ENCODE data around the gene CLCN6. TPM values are rescaled to one million over a fixed set of nuclear protein-coding genes. Genes with fewer than 3 reads are reported as not detected.

Gene CLCN6
- total RNA-seq, 1 experiment from 2014 or later: 13.7 TPM

- Histone ChIP-seq H3K9ac (ENCODE audit: low read length) (no peak overlapping the region), H3K4me3 (replicated peaks in 1 of 2; ENCODE audit: low read depth in 1 of 2, low read length in 2 of 2) (no peak overlapping the region), H3K79me2 (ENCODE audit: insufficient read depth, low read length) (no peaks in the 10 kb centered on the region), H3K27ac (ENCODE audit: low read depth, low read length) (no peak overlapping the region; the same call in 1 of the 2 replicates), H2AFZ (ENCODE audit: low read depth, low read length, poor library complexity, severe bottlenecking) (no peak overlapping the region), H3K9me2 (ENCODE audit: insufficient read depth) (no peaks in the 10 kb centered on the region), H3K27me3 (ENCODE audit: insufficient read depth, low read length) (no peaks in the 10 kb centered on the region), H3K36me3 (ENCODE audit: control insufficient read depth in 1 of 2, insufficient read depth in 2 of 2, low read length in 2 of 2) (no peaks in the 10 kb centered on the region), H3K4me1 (ENCODE audit: control insufficient read depth in 1 of 2, insufficient read depth in 2 of 2, low read length in 2 of 2) (peaks cover 17 to 48% of the 10 kb centered on the region in 2 experiments), H3K4me2 (ENCODE audit: low read length) (peak overlapping the region; percentile 51), H3K9me3 (ENCODE audit: control insufficient read depth in 1 of 2, insufficient read depth in 1 of 2, low read depth in 1 of 2, low read length in 2 of 2) (no peaks in the 10 kb centered on the region), H4K20me1 (ENCODE audit: insufficient read depth) (no peaks in the 10 kb centered on the region)
- no TSS peak for BruUV-seq (replicated peaks)
- DNase-seq (ENCODE audit: low read depth, low spot score) (peak; percentile 19), ATAC-seq (peak; percentile 92)
- ChIA-PET CTCF (interaction anchor here (1.1 to 1.2 kb wide), 2 partner anchors 12 to 21 kb away, joined by 3 to 4 read pairs; partner anchors contain the start of gene CLCN6), RAD21 (ENCODE audit: low non-redundant PET in 1 of 2, low total read pairs in 2 of 2, uncharacterized antibody in 2 of 2, unreplicated experiment in 2 of 2) (no interaction called here), POLR2A (no interaction called here)
- TF ChIP-seq SRF (IDR thresholded peaks at IDR 0.05; ENCODE audit: low read depth): no peak
- no peak for TF ChIP-seq ZFX (IDR thresholded peaks at IDR 0.05)
- TF ChIP-seq POLR2AphosphoS5 (IDR thresholded peaks at IDR 0.05; ENCODE audit: low read depth, low read length): peak; percentile 31; the same call in 1 of the 2 replicates
- TF ChIP-seq FOSL1 (IDR thresholded peaks at IDR 0.05; ENCODE audit: low read depth): no peak
- TF ChIP-seq JUND (IDR thresholded peaks at IDR 0.05): no peak
- TF ChIP-seq CTCF (IDR thresholded peaks at IDR 0.05 in 2 of 3, conservative IDR thresholded peaks at IDR 0.05 in 1 of 3; ENCODE audit: borderline replicate concordance in 1 of 3, insufficient read depth in 1 of 3, low read depth in 2 of 3, low read length in 2 of 3): peak in 2 of 3 experiments; percentile 94; a peak in 4 of 6 replicates
- TF ChIP-seq ELF1 (IDR thresholded peaks at IDR 0.05; ENCODE audit: borderline replicate concordance, low read depth): no peak
- TF ChIP-seq ATF3 (IDR thresholded peaks at IDR 0.05): no peak
- intact Hi-C loops (cut with micrococcal nuclease): no loop called here
Measured at GRCh38 chr1:11784993-11785769, 20.8 kb upstream of the CLCN6 start.

Measured in HCT116 (cell line).